Mesodermal cell (in vitro differentiated cells): ENCODE measurements around the gene LY6G6C.

Source experiments
- H3K27ac ChIP-seq: 2 replicates; pipeline ENCODE4 v1.7.0; 2013; ENCODE audit warnings: mild to moderate bottlenecking, low read depth, low read length, moderate library complexity; ENCODE audit not compliant: severe bottlenecking
- H3K36me3 ChIP-seq: 2 replicates; pipeline ENCODE4 v1.7.1; 2013; ENCODE audit warnings: mild to moderate bottlenecking, low read length, moderate library complexity; ENCODE audit not compliant: control insufficient read depth, insufficient read depth
- H3K4me1 ChIP-seq: one replicate; pipeline ENCODE4 v1.7.1; 2013; ENCODE audit warnings: mild to moderate bottlenecking, low read length; ENCODE audit not compliant: insufficient read depth, control insufficient read depth, poor library complexity, severe bottlenecking
- H3K4me3 ChIP-seq: 2 replicates; pipeline ENCODE4 v1.7.0; 2013; ENCODE audit warnings: low read length, control low read depth, mild to moderate bottlenecking; ENCODE audit not compliant: insufficient read depth, poor library complexity, severe bottlenecking; ENCODE audit errors: extremely low read depth
- H3K9me3 ChIP-seq: 2 replicates; pipeline ENCODE4 v1.7.1; 2013; ENCODE audit warnings: mild to moderate bottlenecking, low read length, moderate library complexity; ENCODE audit not compliant: control insufficient read depth
- WGBS, 2 experiments: methylation state at CpG; one replicate each; pipeline ENCODE4 v1.1.5; 2013; ENCODE audit warnings: missing lambda C conversion rate in 2 of 2; ENCODE audit not compliant: insufficient coverage in 2 of 2; 5-methylcytosine and 5-hydroxymethylcytosine counted together

Gene LY6G6C

GRCh38 chr6:31734247-31734820, 12.8 kb upstream of the LY6G6C start:
- no peaks in the 10 kb centered on the region for H3K9me3 ChIP-seq
- WGBS, 2 experiments: 0% methylated on average over 2 of the region's 2 CpGs; no CpG with 5 or more reads in 1 of the 2 experiments
- H3K36me3 ChIP-seq: peaks cover 41% of the 10 kb centered on the region
- peak overlapping the region; percentile 98 for H3K4me3 ChIP-seq
- peaks cover 54% of the 10 kb centered on the region for H3K4me1 ChIP-seq
- peak overlapping the region; percentile 98 for H3K27ac ChIP-seq

- WGBS, 2 experiments: 92 to 96% methylated on average over 4 of the region's 4 CpGs
- H3K9me3 ChIP-seq: no peaks in the 10 kb centered on the region
- peak overlapping the region; percentile 98 for H3K4me3 ChIP-seq
- peaks cover 50% of the 10 kb centered on the region for H3K4me1 ChIP-seq
- H3K36me3 ChIP-seq: peaks cover 43% of the 10 kb centered on the region
- peak overlapping the region; percentile 98 for H3K27ac ChIP-seq
These were observed 12.2 kb upstream of the LY6G6C start for GRCh38 chr6:31733734-31734133.

GRCh38 chr6:31732029-31732428, 10.5 kb upstream of the LY6G6C start:
- WGBS, 2 experiments: 50 to 60% methylated on average over 1 to 2 of the region's 3 CpGs
- H3K36me3 ChIP-seq: peaks cover 60% of the 10 kb centered on the region

DNA sequence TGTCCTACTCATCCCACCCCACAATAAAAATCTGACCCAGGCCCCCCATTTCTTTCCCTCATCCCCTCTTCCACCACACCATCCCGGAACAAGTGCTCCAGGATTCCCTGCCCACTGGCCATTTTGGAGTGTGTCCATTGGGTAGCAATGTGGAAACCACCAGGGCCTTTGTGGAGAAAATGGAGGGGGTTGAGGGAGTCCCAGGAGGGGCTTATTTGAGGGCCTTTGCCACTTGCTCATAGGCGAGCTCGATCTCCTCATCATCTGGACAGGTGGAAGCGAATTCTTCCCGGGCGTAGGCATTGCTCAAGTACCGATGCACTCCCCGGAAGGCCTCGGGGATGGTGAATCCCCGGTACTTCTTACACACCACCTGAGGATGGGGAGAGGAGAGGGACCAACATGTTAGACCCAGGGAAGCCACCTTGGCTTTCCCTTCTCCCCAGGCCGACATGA, 9.1 kb upstream of the LY6G6C start:
- Histone ChIP-seq H3K36me3 (peaks cover 74% of the 10 kb centered on the region), H3K4me3 (peak overlapping the region; percentile 94), H3K27ac (peak overlapping the region; percentile 94), H3K9me3 (no peaks in the 10 kb centered on the region), H3K4me1 (peaks cover 30% of the 10 kb centered on the region)
- 85 to 90% methylated on average over 4 to 6 of the region's 11 CpGs for WGBS, 2 experiments

More at GRCh38 chr6:31732029-31732428, 10.5 kb upstream of the LY6G6C start:
- H3K4me3 ChIP-seq: no peak overlapping the region
- peaks cover 36% of the 10 kb centered on the region for H3K4me1 ChIP-seq
- H3K9me3 ChIP-seq: no peaks in the 10 kb centered on the region
- H3K27ac ChIP-seq: peak overlapping the region; percentile 5

DNA sequence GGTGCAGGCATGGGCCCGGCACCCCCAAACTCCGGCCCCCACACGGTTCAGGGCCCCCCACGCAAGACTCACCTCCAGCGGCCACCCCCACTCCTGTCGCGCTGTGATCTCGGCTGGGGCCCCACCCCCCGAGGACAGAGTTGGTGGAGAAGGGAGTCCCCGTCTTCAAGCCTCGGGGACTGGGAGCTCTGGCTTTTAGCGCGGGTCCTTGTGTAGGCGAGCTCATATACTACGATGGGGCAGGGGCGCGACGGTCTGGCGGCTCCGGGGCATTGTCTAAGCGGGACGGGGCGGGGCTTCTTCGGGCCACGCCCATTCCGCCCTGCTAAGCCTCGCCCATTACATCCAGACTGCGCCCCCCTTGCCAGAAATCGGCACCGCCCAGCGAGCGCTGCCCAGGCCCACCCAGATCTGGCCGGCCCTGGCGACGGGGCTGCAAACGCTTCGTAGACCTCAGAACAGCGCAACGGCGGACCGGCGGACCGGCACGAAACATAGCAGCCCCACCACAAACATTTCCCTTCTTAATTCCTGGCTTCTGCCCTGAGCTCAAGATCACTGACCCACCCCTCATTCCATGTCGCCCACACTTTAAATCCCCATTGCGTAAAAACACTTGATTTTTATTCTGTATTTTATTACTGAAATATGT, 8.6 kb upstream of the LY6G6C start:
- H3K4me3 ChIP-seq: peak overlapping the region; percentile 94
- peak overlapping the region; percentile 94 for H3K27ac ChIP-seq
- H3K36me3 ChIP-seq: peaks cover 79% of the 10 kb centered on the region
- 0 to 1% methylated on average over 26 to 34 of the region's 46 CpGs for WGBS, 2 experiments
- peaks cover 30% of the 10 kb centered on the region for H3K4me1 ChIP-seq
- no peaks in the 10 kb centered on the region for H3K9me3 ChIP-seq

- Histone ChIP-seq H3K36me3 (peaks cover 84% of the 10 kb centered on the region), H3K4me1 (peaks cover 30% of the 10 kb centered on the region), H3K9me3 (no peaks in the 10 kb centered on the region), H3K27ac (peak overlapping the region; percentile 94), H3K4me3 (peak overlapping the region; percentile 94)
- WGBS, 2 experiments: 0% methylated on average over 13 to 18 of the region's 29 CpGs
These were observed 8.0 kb upstream of the LY6G6C start for GRCh38 chr6:31729515-31729978.

GRCh38 chr6:31728767-31729514, 7.4 kb upstream of the LY6G6C start, which contains the start of gene DDAH2:
TSS of gene DDAH2 (minus strand) at chr6:31729299. CDS start at chr6:31729161, 138 bp downstream.
- H3K4me3 ChIP-seq: peak within 1 kb of the TSS; percentile 94
- 56 to 61% methylated on average over 26 to 28 of the region's 36 CpGs for WGBS, 2 experiments
- peaks cover 30% of the 10 kb centered on the region for H3K4me1 ChIP-seq
- H3K36me3 ChIP-seq: peaks cover 79% of the 10 kb centered on the region
- peak within 1 kb of the TSS; percentile 94 for H3K27ac ChIP-seq
- no peaks in the 10 kb centered on the region for H3K9me3 ChIP-seq

- no peaks in the 10 kb centered on the region for H3K9me3 ChIP-seq
- peaks cover 71% of the 10 kb centered on the region for H3K36me3 ChIP-seq
- H3K27ac ChIP-seq: no peak overlapping the region
- WGBS, 2 experiments: 93 to 96% methylated on average over 32 to 35 of the region's 41 CpGs
- H3K4me1 ChIP-seq: peaks cover 24% of the 10 kb centered on the region
- H3K4me3 ChIP-seq: no peak overlapping the region
These were observed 6.4 kb upstream of the LY6G6C start for GRCh38 chr6:31727717-31728671.

DNA sequence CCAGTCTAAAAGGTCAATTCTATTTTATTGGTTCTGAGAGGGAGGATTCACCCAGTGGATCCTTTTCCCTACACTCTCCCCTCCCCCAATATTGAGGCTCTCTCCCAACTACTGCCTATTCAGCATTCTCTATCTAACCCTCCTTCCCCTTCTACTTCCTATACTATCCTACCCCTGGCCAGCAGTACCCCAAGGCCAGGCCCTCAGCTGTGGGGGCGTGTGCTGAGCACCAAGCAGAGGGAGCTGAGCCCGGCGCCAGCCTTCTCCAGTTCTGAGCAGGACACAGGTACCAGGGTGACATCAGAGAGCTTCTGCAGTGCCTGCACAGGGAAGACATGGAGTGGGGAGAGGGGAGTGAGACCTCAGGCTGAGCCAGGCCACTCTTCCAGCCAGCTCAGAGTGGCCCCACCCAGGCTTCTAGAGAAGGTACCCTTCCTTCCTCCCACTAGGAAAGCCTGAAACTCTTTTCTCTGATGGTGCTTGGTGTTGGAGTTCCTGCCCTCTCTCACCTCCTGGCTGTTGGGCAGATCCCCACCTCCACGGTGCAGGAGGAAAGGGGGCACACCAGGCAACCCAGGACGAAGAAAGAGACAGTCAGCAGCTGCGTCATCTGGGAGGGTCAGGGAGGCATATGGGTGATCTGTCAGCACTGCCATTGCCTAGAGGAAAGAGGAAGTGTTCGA, 5.6 kb upstream of the LY6G6C start:
- peaks cover 64% of the 10 kb centered on the region for H3K36me3 ChIP-seq

More for the DNA sequence above, 5.6 kb upstream of the LY6G6C start:
- Histone ChIP-seq H3K4me1 (peaks cover 20% of the 10 kb centered on the region), H3K4me3 (no peak overlapping the region), H3K27ac (no peak overlapping the region), H3K9me3 (no peaks in the 10 kb centered on the region)
- 90 to 96% methylated on average over 2 to 5 of the region's 7 CpGs for WGBS, 2 experiments
